NCI-H1417 (cell line): Measurements from ENCODE around the gene STXBP2.
"Not testable (repeated sequence)": the region's sequence is repeated elsewhere in the genome, so short reads cannot be mapped to it uniquely, and the experiment has no call there.

ENCODE experiments used
- DNase-seq, 3 experiments: peaks; one replicate each; lab custom pipeline; 2025; lab: John Stamatoyannopoulos, UW

Gene STXBP2

GRCh38 chr19:7632340-7633203 lies 4.3 kb upstream of the STXBP2 start:
- no peak for DNase-seq

- DNase-seq: no peak
Measured at GRCh38 chr19:7633698-7634097, 3.2 kb upstream of the STXBP2 start, which contains the start of gene PCP2. TSS of gene PCP2 (minus strand) at chr19:7633719. CDS start at chr19:7633457, 262 bp downstream.

GRCh38 chr19:7635670-7636069 lies 1.2 kb upstream of the STXBP2 start:
- DNase-seq: no peak

- peak in 1 of 3 experiments; percentile 45 for DNase-seq
Measured at GRCh38 chr19:7636317-7636690, 606 bp upstream of the STXBP2 start.

GRCh38 chr19:7637374-7638256 lies 705 bp downstream of the STXBP2 start:
- DNase-seq: peak in 2 of 3 experiments; percentile 36 to 38

GRCh38 chr19:7638802-7639465 lies 2.0 kb downstream of the STXBP2 start:
- DNase-seq: no peak

GRCh38 chr19:7639863-7640348 lies 3.0 kb downstream of the STXBP2 start:
- DNase-seq: no peak

- DNase-seq: no peak
Measured at GRCh38 chr19:7640803-7641202, 3.9 kb downstream of the STXBP2 start.

- no peak for DNase-seq
Measured at GRCh38 chr19:7641290-7642276, 4.7 kb downstream of the STXBP2 start.

GRCh38 chr19:7642295-7643030 lies 5.6 kb downstream of the STXBP2 start:
- no peak for DNase-seq

GRCh38 chr19:7643031-7643415 lies 6.1 kb downstream of the STXBP2 start:
- DNase-seq: no peak

- DNase-seq: not testable (repeated sequence)
Measured at GRCh38 chr19:7643629-7644549, 7.0 kb downstream of the STXBP2 start.

GRCh38 chr19:7644550-7644877 lies 7.6 kb downstream of the STXBP2 start:
- DNase-seq: no peak

GRCh38 chr19:7645163-7645562 lies 8.3 kb downstream of the STXBP2 start:
- DNase-seq: no peak

- no peak for DNase-seq
Measured at GRCh38 chr19:7645656-7646425, 8.9 kb downstream of the STXBP2 start.

- DNase-seq: no peak
Measured at GRCh38 chr19:7646426-7646700, 9.5 kb downstream of the STXBP2 start.

- DNase-seq: no peak
Measured at GRCh38 chr19:7647156-7647555, 10.2 kb downstream of the STXBP2 start.

GRCh38 chr19:7648265-7649014 lies 11.5 kb downstream of the STXBP2 start:
- no peak for DNase-seq
